ENCODE measurements around the gene LDB3. TPM values are rescaled to one million over a fixed set of nuclear protein-coding genes. Genes with fewer than 3 reads are reported as not detected.

LDB3 gene
- total RNA-seq, 4 donors from 2014 or later = 0.44 to 3.2 (median 0.98) TPM; not detected in 1

DNA sequence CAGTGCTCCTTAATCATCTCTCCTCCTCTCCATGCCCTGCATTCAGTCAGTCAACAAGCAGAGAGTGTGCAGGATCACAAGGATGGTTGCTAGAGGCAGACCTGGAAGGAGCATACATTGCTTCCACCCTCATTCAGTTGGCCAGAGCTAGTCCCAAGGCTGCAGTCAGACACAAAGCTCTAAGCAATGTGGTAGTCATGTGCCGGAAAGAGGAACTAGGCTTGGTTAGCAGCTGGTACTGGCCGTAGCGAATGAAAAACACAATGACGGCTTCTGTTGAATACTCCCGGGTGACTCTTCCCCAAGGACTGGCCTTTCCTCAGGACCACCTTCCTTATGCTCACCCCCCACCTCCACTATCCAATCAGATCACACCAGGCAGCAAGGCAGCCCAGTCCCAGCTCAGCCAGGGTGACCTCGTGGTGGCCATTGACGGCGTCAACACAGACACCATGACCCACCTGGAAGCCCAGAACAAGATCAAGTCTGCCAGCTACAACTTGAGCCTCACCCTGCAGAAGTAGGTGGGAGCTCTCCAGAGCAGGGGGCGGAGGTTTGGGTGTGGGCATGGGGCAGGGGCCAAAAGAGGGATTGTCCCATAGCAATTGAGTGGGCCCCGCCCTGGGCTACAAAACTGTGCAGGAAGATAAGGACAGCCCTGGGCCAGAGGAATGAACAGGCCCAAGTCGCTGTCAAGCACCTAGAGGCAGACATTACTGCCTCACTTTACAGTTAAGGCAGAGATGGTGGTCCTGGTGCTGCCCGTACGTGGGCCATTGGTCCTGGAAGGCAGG lies 10.9 kb downstream of the LDB3 start:
- Histone ChIP-seq H3K9me3 (no peaks in the 10 kb centered on the region), H3K4me3 (no peak overlapping the region), H3K27me3 (peaks cover 4% of the 10 kb centered on the region), H3K4me1 (peaks cover 4% of the 10 kb centered on the region), H3K27ac (no peak overlapping the region), H3K36me3 (no peaks in the 10 kb centered on the region)
- WGBS = 76% methylated on average over 11 of the region's 13 CpGs
- TF ChIP-seq POLR2A (IDR thresholded peaks at IDR 0.05) (no peak), POLR2AphosphoS5 (IDR thresholded peaks at IDR 0.05) (no peak), EP300 (IDR thresholded peaks at IDR 0.05) (no peak)
- DNase-seq (ENCODE audit: low spot score in 2 of 2) = no peak

- no peaks in the 10 kb centered on the region for H3K9me3 ChIP-seq
- H3K4me1 ChIP-seq = peaks cover 4% of the 10 kb centered on the region
- H3K4me3 ChIP-seq = no peak overlapping the region
- WGBS = 88% methylated on average over 6 of the region's 14 CpGs
- no peak overlapping the region for H3K27ac ChIP-seq
- no peaks in the 10 kb centered on the region for H3K36me3 ChIP-seq
- no peak for DNase-seq (ENCODE audit: low spot score in 2 of 2)
- TF ChIP-seq POLR2A (IDR thresholded peaks at IDR 0.05) (no peak), CTCF (IDR thresholded peaks at IDR 0.05) (no peak), POLR2AphosphoS5 (IDR thresholded peaks at IDR 0.05) (no peak), EP300 (IDR thresholded peaks at IDR 0.05) (no peak)
- peaks cover 4% of the 10 kb centered on the region for H3K27me3 ChIP-seq
Measured at GRCh38 chr10:86681047-86681446, 12.7 kb downstream of the LDB3 start.

DNA sequence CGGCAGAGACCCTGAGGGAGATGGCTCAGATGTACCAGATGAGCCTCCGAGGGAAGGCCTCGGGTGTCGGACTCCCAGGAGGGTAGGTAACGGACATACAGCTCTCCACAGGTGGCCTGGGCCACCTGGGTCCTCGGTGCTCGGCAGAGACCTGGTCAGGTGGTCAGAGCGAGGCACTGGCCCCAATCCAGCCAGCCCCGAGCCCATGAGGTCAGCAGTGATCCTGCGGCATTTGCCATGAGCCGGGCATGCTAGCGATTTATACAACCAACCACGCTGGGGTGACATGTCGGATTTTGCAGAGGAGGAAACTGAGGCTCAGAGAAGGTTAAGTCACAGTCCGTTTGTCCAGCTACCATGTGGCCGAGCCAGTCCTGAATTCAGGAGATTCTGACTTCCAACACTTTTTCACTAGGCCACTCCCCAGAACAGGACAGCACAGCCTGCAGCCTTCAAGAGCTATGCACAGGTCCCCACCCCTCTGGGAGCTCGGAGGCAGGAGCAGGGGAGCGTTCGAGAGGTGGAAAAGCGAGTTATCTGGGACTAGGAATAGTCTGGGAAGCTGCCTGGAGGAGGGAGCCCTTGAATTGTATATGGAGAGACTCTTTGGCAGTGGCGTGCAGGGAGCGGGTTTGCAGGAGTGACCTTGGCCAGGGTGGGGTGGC lies 13.5 kb downstream of the LDB3 start:
- Histone ChIP-seq H3K4me3 (no peak overlapping the region), H3K36me3 (no peaks in the 10 kb centered on the region), H3K27me3 (peaks cover 4% of the 10 kb centered on the region), H3K4me1 (peaks cover 4% of the 10 kb centered on the region), H3K9me3 (no peaks in the 10 kb centered on the region), H3K27ac (no peak overlapping the region)
- DNase-seq (ENCODE audit: low spot score in 2 of 2) = no peak
- TF ChIP-seq POLR2A (IDR thresholded peaks at IDR 0.05) (no peak), CTCF (IDR thresholded peaks at IDR 0.05) (no peak), EP300 (IDR thresholded peaks at IDR 0.05) (no peak), POLR2AphosphoS5 (IDR thresholded peaks at IDR 0.05) (no peak)
- 81% methylated on average over 16 of the region's 22 CpGs for WGBS

DNA sequence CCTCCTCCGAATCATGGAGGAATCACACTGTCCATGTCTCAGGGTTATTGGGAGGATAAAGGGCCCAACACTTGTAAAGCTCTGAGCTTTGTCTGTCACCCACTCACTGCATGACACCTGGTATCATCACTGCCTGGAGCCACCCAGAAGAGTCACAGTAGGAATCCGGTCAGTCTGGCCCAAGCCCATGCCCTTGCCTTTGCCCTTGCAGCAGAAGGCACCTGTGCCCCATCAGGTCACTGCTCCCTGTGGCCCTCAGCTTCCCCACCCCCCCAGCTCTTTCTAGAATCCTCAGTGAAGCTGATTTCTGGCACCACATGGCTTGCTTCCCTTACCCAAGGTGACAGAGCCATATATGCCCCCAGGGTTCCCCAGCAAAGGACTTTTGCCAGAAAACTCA lies 14.4 kb downstream of the LDB3 start:
- Histone ChIP-seq H3K9me3 (no peaks in the 10 kb centered on the region), H3K36me3 (no peaks in the 10 kb centered on the region), H3K4me3 (no peak overlapping the region), H3K27me3 (peaks cover 4% of the 10 kb centered on the region), H3K27ac (no peak overlapping the region), H3K4me1 (peaks cover 4% of the 10 kb centered on the region)
- WGBS = 92% methylated on average over 2 of the region's 2 CpGs
- DNase-seq (ENCODE audit: low spot score in 2 of 2) = no peak
- TF ChIP-seq CTCF (IDR thresholded peaks at IDR 0.05) = no peak
- TF ChIP-seq POLR2A (IDR thresholded peaks at IDR 0.05) = no peak
- TF ChIP-seq POLR2AphosphoS5 (IDR thresholded peaks at IDR 0.05) = no peak
- no peak for TF ChIP-seq EP300 (IDR thresholded peaks at IDR 0.05)

DNA sequence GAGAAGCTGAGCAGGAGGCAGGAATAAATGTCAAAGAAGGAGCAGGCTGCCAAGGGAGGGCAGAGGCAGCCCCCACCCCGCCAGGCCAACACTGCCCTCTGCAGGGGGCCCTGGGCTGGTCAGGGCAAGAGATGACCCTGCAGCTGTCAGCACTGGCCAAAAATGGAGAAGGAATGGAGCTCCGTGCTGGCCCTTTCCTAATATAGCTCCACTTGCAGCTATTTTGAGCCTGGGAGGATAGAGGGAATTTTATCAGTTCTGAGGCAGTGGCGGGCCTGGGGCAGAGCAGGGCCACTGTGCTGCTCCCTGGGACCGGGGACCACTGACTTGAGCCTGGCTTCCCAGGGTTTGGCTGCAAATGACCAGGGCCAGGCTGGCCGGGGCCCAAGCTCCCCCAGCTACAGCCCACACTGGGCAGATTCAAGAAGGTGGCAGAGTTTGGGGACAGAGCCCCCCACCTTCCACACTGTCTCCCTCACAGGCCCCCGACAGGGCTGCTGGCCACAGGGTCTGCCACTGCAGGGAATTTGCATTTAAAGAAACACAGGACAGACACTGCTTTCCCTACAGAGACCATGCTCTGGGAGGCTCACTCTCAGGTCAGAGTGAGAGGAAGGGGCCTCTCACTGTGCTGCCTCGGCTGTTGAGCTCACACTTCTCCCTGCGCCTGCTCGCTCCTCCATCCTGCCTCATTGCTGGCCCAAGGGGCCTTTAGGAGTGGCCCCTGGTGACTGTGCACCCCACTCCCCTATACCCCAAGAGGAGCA lies 16.2 kb downstream of the LDB3 start:
- H3K9me3 ChIP-seq = no peaks in the 10 kb centered on the region
- no peak for TF ChIP-seq POLR2A (IDR thresholded peaks at IDR 0.05)
- peak in 1 of 2 donors; percentile 10 for TF ChIP-seq CTCF (IDR thresholded peaks at IDR 0.05)
- TF ChIP-seq POLR2AphosphoS5 (IDR thresholded peaks at IDR 0.05) = no peak
- no peak for TF ChIP-seq EP300 (IDR thresholded peaks at IDR 0.05)
- peaks cover 12% of the 10 kb centered on the region for H3K4me1 ChIP-seq
- H3K27me3 ChIP-seq = peaks cover 4% of the 10 kb centered on the region
- 80% methylated on average over 5 of the region's 9 CpGs for WGBS
- H3K27ac ChIP-seq = no peak overlapping the region
- H3K4me3 ChIP-seq = no peak overlapping the region
- DNase-seq (ENCODE audit: low spot score in 2 of 2) = no peak
- H3K36me3 ChIP-seq = no peaks in the 10 kb centered on the region
